GM23248 (cell line): ENCODE data around the gene EMC8. TPM values are rescaled to one million over a fixed set of nuclear protein-coding genes. Genes with fewer than 3 reads are reported as not detected.
A peak's percentile ranks its signal among the peaks of the same experiment; 100 is the strongest.

Source experiments
- DNase-seq: peaks from one replicate; pipeline ENCODE4 v3.0.0-alpha.2; 2015
- H2AFZ ChIP-seq: fragments of 200-600 bp; sonication (generic); 2 replicates; pipeline ENCODE4 v1.6.1; 2016; ENCODE audit warnings: antibody characterized with exemption
- H3F3A ChIP-seq: fragments of 200-600 bp; sonication (generic); 2 replicates; pipeline ENCODE4 v1.6.1; 2016; ENCODE audit warnings: mild to moderate bottlenecking, antibody characterized with exemption, mixed run types; ENCODE audit not compliant: insufficient read depth
- H3K27ac ChIP-seq: fragments of 200-600 bp; sonication (generic); 2 replicates; pipeline ENCODE4 v1.5.1; 2016; ENCODE audit warnings: mild to moderate bottlenecking
- H3K27me3 ChIP-seq: fragments of 200-600 bp; sonication (generic); replicated peaks from 2 replicates; pipeline ENCODE4 v1.6.1; 2016; ENCODE audit warnings: mild to moderate bottlenecking; ENCODE audit not compliant: insufficient read depth
- H3K36me3 ChIP-seq: fragments of 200-600 bp; sonication (generic); 2 replicates; pipeline ENCODE4 v1.6.1; 2016; ENCODE audit warnings: low read depth, mild to moderate bottlenecking
- H3K4me1 ChIP-seq: fragments of 200-600 bp; sonication (generic); 2 replicates; pipeline ENCODE4 v1.6.1; 2016; ENCODE audit warnings: mild to moderate bottlenecking; ENCODE audit not compliant: insufficient read depth
- H3K4me2 ChIP-seq: fragments of 200-600 bp; sonication (generic); one replicate; pipeline ENCODE4 v1.6.1; 2016; ENCODE audit warnings: mild to moderate bottlenecking; ENCODE audit not compliant: unreplicated experiment
- H3K4me3 ChIP-seq: fragments of 200-600 bp; sonication (generic); 2 replicates; pipeline ENCODE4 v1.5.1; 2016; ENCODE audit warnings: mild to moderate bottlenecking
- H3K79me2 ChIP-seq: fragments of 200-600 bp; sonication (generic); 2 replicates; pipeline ENCODE4 v1.6.1; 2016; ENCODE audit warnings: mild to moderate bottlenecking; ENCODE audit not compliant: insufficient read depth
- H3K9ac ChIP-seq: fragments of 200-600 bp; sonication (generic); 2 replicates; pipeline ENCODE4 v1.6.1; 2016; ENCODE audit warnings: mild to moderate bottlenecking
- H3K9me2 ChIP-seq: fragments of 200-600 bp; sonication (generic); 2 replicates; pipeline ENCODE4 v1.6.1; 2016; ENCODE audit warnings: mixed run types, mild to moderate bottlenecking, moderate library complexity; ENCODE audit not compliant: insufficient read depth
- H3K9me3 ChIP-seq: fragments of 200-600 bp; sonication (generic); one replicate; pipeline ENCODE4 v1.6.1; 2017; ENCODE audit warnings: low read depth
- H4K20me1 ChIP-seq: fragments of 200-600 bp; sonication (generic); 2 replicates; pipeline ENCODE4 v1.6.0; 2016; ENCODE audit not compliant: insufficient read depth
- EZH2 ChIP-seq: fragments of 200-600 bp; sonication (generic); IDR thresholded peaks from 2 replicates; pipeline ENCODE4 v1.6.1; 2018; ENCODE audit warnings: antibody characterized with exemption, mild to moderate bottlenecking; ENCODE audit not compliant: insufficient read depth, poor library complexity, severe bottlenecking
- EZH2phosphoT487 ChIP-seq: fragments of 200-600 bp; sonication (generic); IDR thresholded peaks from 2 replicates; pipeline ENCODE4 v1.6.1; 2018; ENCODE audit warnings: antibody characterized with exemption, moderate library complexity, mild to moderate bottlenecking, low read depth; ENCODE audit not compliant: insufficient read depth
- WGBS, 2 experiments: methylation state at CpG; one replicate each; pipeline ENCODE4 v1.1.6; 2015 to 2017; ENCODE audit warnings: low lambda C conversion rate in 2 of 2, low coverage in 1 of 2; ENCODE audit errors: missing lambda C conversion rate in 2 of 2; 5-methylcytosine and 5-hydroxymethylcytosine counted together
- in situ Hi-C: fragments of 300-500 bp; cut with MboI; formaldehyde crosslinking; loops from 2 replicates; pipeline ENCODE4 v1.15.0; 2020
- polyA plus RNA-seq: library from polyadenylated mRNA; unstranded; fragments of >200 nt; fragmentation: Nextera tagmentation; extraction: Ambion mirVana; gene quantifications from 2 replicates; pipeline ENCODE4 v1.2.1, GENCODE V29; 2016
- total RNA-seq: library from RNA; depleted of rRNA; stranded (reverse); fragments of >200 nt; shearing (Covaris generic); gene quantifications from 2 replicates; pipeline ENCODE4 v1.2.3, GENCODE V29; 2014

Gene EMC8
- total and polyA plus RNA-seq, 2 experiments from 2014 or later, result 35.2 to 39.4 TPM

- no peaks in the 10 kb centered on the region for H4K20me1 ChIP-seq
- no peaks in the 10 kb centered on the region for H3K27me3 ChIP-seq
- no peaks in the 10 kb centered on the region for H3K9me2 ChIP-seq
- DNase-seq, result peak; percentile 83
- H3K4me2 ChIP-seq, result peak within 1 kb of the TSS; percentile 70
- H3K9me3 ChIP-seq, result no peaks in the 10 kb centered on the region
- WGBS, 2 experiments, result 6 to 10% methylated on average over 35 to 53 of the region's 96 CpGs
- H3K27ac ChIP-seq, result no peak within 1 kb of the TSS
- H3K36me3 ChIP-seq, result no peaks in the 10 kb centered on the region
- H3K79me2 ChIP-seq, result no peaks in the 10 kb centered on the region
- peak within 1 kb of the TSS; percentile 58 for H3K9ac ChIP-seq
- TF ChIP-seq EZH2, result no peak
- TF ChIP-seq EZH2phosphoT487, result no peak
- H3F3A ChIP-seq, result no peaks in the 10 kb centered on the region
- in situ Hi-C loops, result no loop called here
- peak within 1 kb of the TSS; percentile 71 for H3K4me3 ChIP-seq
- H3K4me1 ChIP-seq, result peaks cover 13% of the 10 kb centered on the region
- peak within 1 kb of the TSS; percentile 79 for H2AFZ ChIP-seq
These were observed 48.3 kb downstream of the EMC8 start, which contains the start of gene C16orf74 for GRCh38 chr16:85750827-85751697. Gene C16orf74, minus strand, starts transcription at chr16:85751096. Its CDS starts 15,879 bp downstream, at chr16:85735217.

GRCh38 chr16:85750146-85750826 lies 49.1 kb downstream of the EMC8 start:
- no peaks in the 10 kb centered on the region for H3K9me2 ChIP-seq
- no peaks in the 10 kb centered on the region for H3K79me2 ChIP-seq
- no peaks in the 10 kb centered on the region for H4K20me1 ChIP-seq
- in situ Hi-C loops, result no loop called here
- H3K27ac ChIP-seq, result no peak overlapping the region
- WGBS, 2 experiments, result 4% methylated on average over 44 to 50 of the region's 51 CpGs
- H3K4me3 ChIP-seq, result peak overlapping the region; percentile 71
- TF ChIP-seq EZH2phosphoT487 (no peak), EZH2 (no peak)
- no peaks in the 10 kb centered on the region for H3K9me3 ChIP-seq
- DNase-seq, result peak; percentile 52
- H2AFZ ChIP-seq, result peak overlapping the region; percentile 79
- no peaks in the 10 kb centered on the region for H3K27me3 ChIP-seq
- H3K9ac ChIP-seq, result peak overlapping the region; percentile 51
- H3K4me2 ChIP-seq, result peak overlapping the region; percentile 70
- no peaks in the 10 kb centered on the region for H3F3A ChIP-seq
- peaks cover 13% of the 10 kb centered on the region for H3K4me1 ChIP-seq
- H3K36me3 ChIP-seq, result no peaks in the 10 kb centered on the region

- Histone ChIP-seq H3K36me3 (no peaks in the 10 kb centered on the region), H3K27me3 (no peaks in the 10 kb centered on the region), H3K4me2 (peak overlapping the region; percentile 70), H2AFZ (peak overlapping the region; percentile 79; the same call in 1 of the 2 replicates), H3K9ac (peak overlapping the region; percentile 51), H3F3A (no peaks in the 10 kb centered on the region), H3K79me2 (no peaks in the 10 kb centered on the region), H3K27ac (no peak overlapping the region), H4K20me1 (no peaks in the 10 kb centered on the region), H3K9me3 (no peaks in the 10 kb centered on the region), H3K9me2 (no peaks in the 10 kb centered on the region), H3K4me3 (peak overlapping the region; percentile 71), H3K4me1 (peaks cover 13% of the 10 kb centered on the region)
- 44 to 46% methylated on average over 14 of the region's 14 CpGs for WGBS, 2 experiments
- TF ChIP-seq EZH2phosphoT487 (no peak), EZH2 (no peak)
- in situ Hi-C loops, result no loop called here
- no peak for DNase-seq
These were observed 49.6 kb downstream of the EMC8 start for GRCh38 chr16:85749771-85750145.

GRCh38 chr16:85746460-85747215 lies 52.7 kb downstream of the EMC8 start:
- Histone ChIP-seq H3F3A (no peaks in the 10 kb centered on the region), H3K36me3 (no peaks in the 10 kb centered on the region), H3K4me1 (peaks cover 12% of the 10 kb centered on the region), H3K27ac (no peak overlapping the region), H3K9ac (no peak overlapping the region), H3K79me2 (no peaks in the 10 kb centered on the region), H3K9me3 (no peaks in the 10 kb centered on the region), H3K4me2 (no peak overlapping the region), H4K20me1 (no peaks in the 10 kb centered on the region), H3K27me3 (no peaks in the 10 kb centered on the region), H2AFZ (no peak overlapping the region), H3K4me3 (no peak overlapping the region), H3K9me2 (no peaks in the 10 kb centered on the region)
- WGBS, 2 experiments, result 87 to 88% methylated on average over 13 of the region's 13 CpGs
- peak; percentile 80 for DNase-seq
- in situ Hi-C loops, result no loop called here
- no peak for TF ChIP-seq EZH2phosphoT487
- TF ChIP-seq EZH2, result no peak
